GM23338 (cell line): ENCODE data around the gene AMZ1. TPM values are rescaled to one million over a fixed set of nuclear protein-coding genes. Genes with fewer than 3 reads are reported as not detected.

Experiments
- ATAC-seq: fragments of 200-7000 bp; cut with Tn5 transposase; 3 replicates; pipeline ENCODE4 v1.9.1; 2020
- DNase-seq: peaks from one replicate; pipeline ENCODE4 v3.0.0-alpha.2; 2015; ENCODE audit warnings: low spot score
- H2AFZ ChIP-seq: fragments of 200-600 bp; sonication (generic); 2 replicates; pipeline ENCODE4 v1.8.0; 2016; ENCODE audit warnings: antibody characterized with exemption, mild to moderate bottlenecking, moderate library complexity
- H3F3A ChIP-seq: fragments of 200-600 bp; sonication (generic); replicated peaks from 2 replicates; pipeline ENCODE4 v1.8.0; 2017; ENCODE audit warnings: antibody characterized with exemption, mixed run types, low read depth
- H3K27ac ChIP-seq: fragments of 200-600 bp; sonication (generic); 2 replicates; pipeline ENCODE4 v1.6.1; 2016; ENCODE audit warnings: low read depth
- H3K27me3 ChIP-seq: fragments of 200-600 bp; sonication (generic); 2 replicates; pipeline ENCODE4 v1.8.0; 2016; ENCODE audit warnings: mild to moderate bottlenecking, mixed run types, moderate library complexity; ENCODE audit not compliant: insufficient read depth
- H3K36me3 ChIP-seq: fragments of 200-600 bp; sonication (generic); 2 replicates; pipeline ENCODE4 v1.8.0; 2016; ENCODE audit warnings: mild to moderate bottlenecking; ENCODE audit not compliant: insufficient read depth
- H3K4me1 ChIP-seq: fragments of 200-600 bp; sonication (generic); 2 replicates; pipeline ENCODE4 v1.8.0; 2016; ENCODE audit warnings: mild to moderate bottlenecking, moderate library complexity; ENCODE audit not compliant: insufficient read depth
- H3K4me2 ChIP-seq: fragments of 200-600 bp; sonication (generic); 2 replicates; pipeline ENCODE4 v1.7.1; 2017; ENCODE audit warnings: mixed run types
- H3K4me3 ChIP-seq: fragments of 200-600 bp; sonication (generic); 2 replicates; pipeline ENCODE4 v1.6.1; 2016; ENCODE audit warnings: mixed run types
- H3K79me2 ChIP-seq: fragments of 200-600 bp; sonication (generic); replicated peaks from 2 replicates; pipeline ENCODE4 v1.8.0; 2017; ENCODE audit warnings: mild to moderate bottlenecking; ENCODE audit not compliant: insufficient read depth
- H3K9me2 ChIP-seq: fragments of 200-600 bp; sonication (generic); 2 replicates; pipeline ENCODE4 v1.8.0; 2017; ENCODE audit not compliant: insufficient read depth
- H4K20me1 ChIP-seq: fragments of 200-600 bp; sonication (generic); replicated peaks from 2 replicates; pipeline ENCODE4 v1.8.0; 2017; ENCODE audit warnings: mild to moderate bottlenecking; ENCODE audit not compliant: insufficient read depth
- H3K27ac Mint-ChIP-seq: 2 replicates; pipeline ENCODE4 v1.8.0; 2020; ENCODE audit warnings: inconsistent platforms, mild to moderate bottlenecking, moderate library complexity, mixed read lengths
- H3K27me3 Mint-ChIP-seq: 3 replicates; pipeline ENCODE4 v1.8.0; 2022; ENCODE audit warnings: low read depth, mild to moderate bottlenecking, moderate library complexity, mixed read lengths, inconsistent platforms; ENCODE audit not compliant: insufficient read depth, poor library complexity
- H3K36me3 Mint-ChIP-seq: 3 replicates; pipeline ENCODE4 v1.8.0; 2021; ENCODE audit warnings: low read depth, mild to moderate bottlenecking, inconsistent platforms, moderate library complexity, mixed read lengths
- H3K4me1 Mint-ChIP-seq: 3 replicates; pipeline ENCODE4 v1.8.0; 2020; ENCODE audit warnings: mild to moderate bottlenecking, inconsistent platforms, mixed read lengths
- H3K4me3 Mint-ChIP-seq: 3 replicates; pipeline ENCODE4 v1.8.0; 2021; ENCODE audit warnings: moderate library complexity, mild to moderate bottlenecking, inconsistent platforms, mixed read lengths
- H3K9me3 Mint-ChIP-seq: 3 replicates; pipeline ENCODE4 v1.8.0; 2020; ENCODE audit warnings: moderate library complexity, mild to moderate bottlenecking, inconsistent platforms, mixed read lengths
- CREB1 ChIP-seq: fragments of 250-450 bp; sonication (Bioruptor Pico); IDR thresholded peaks from 2 replicates; pipeline ENCODE4 v1.5.0; 2020; ENCODE audit warnings: low read depth, mild to moderate bottlenecking, moderate library complexity
- CTCF ChIP-seq, 2 experiments: fragments of 200-600 bp in 1 of 2; sonication (generic) in 1 of 2; conservative IDR thresholded peaks; 2 replicates each; pipeline versions ENCODE4 v1.5.1 to v1.6.1; 2016 to 2017; ENCODE audit warnings: antibody characterized with exemption in 2 of 2, low read depth in 2 of 2, mild to moderate bottlenecking in 2 of 2, moderate library complexity in 1 of 2
- EZH2 ChIP-seq: fragments of 200-600 bp; sonication (generic); IDR thresholded peaks from one replicate; pipeline ENCODE4 v1.8.0; 2017; ENCODE audit warnings: antibody characterized with exemption, mild to moderate bottlenecking, low read depth; ENCODE audit not compliant: unreplicated experiment
- EZH2phosphoT487 ChIP-seq: fragments of 200-600 bp; sonication (generic); IDR thresholded peaks from one replicate; pipeline ENCODE4 v1.8.1; 2018; ENCODE audit warnings: antibody characterized with exemption; ENCODE audit not compliant: unreplicated experiment
- JUNB ChIP-seq: IDR thresholded peaks from one replicate; pipeline ENCODE4 v1.6.1; 2016; ENCODE audit warnings: antibody characterized with exemption; ENCODE audit not compliant: unreplicated experiment
- NANOG ChIP-seq: IDR thresholded peaks from 2 replicates; pipeline ENCODE4 v1.6.1; 2016; ENCODE audit warnings: antibody characterized with exemption, borderline replicate concordance
- POLR2AphosphoS5 ChIP-seq: IDR thresholded peaks from 2 replicates; pipeline ENCODE4 v1.6.1; 2016; ENCODE audit warnings: antibody characterized with exemption, low read depth
- ZNF114 ChIP-seq: fragments of 250-450 bp; sonication (Bioruptor Pico); IDR thresholded peaks from 2 replicates; pipeline ENCODE4 v1.5.0; 2020; ENCODE audit warnings: mild to moderate bottlenecking, moderate library complexity
- ZNF462 ChIP-seq: fragments of 250-450 bp; sonication (Bioruptor Pico); IDR thresholded peaks from 2 replicates; pipeline ENCODE4 v1.5.0; 2020; ENCODE audit warnings: mild to moderate bottlenecking, moderate library complexity
- polyA plus RNA-seq: library from polyadenylated mRNA; unstranded; fragments of >200 nt; fragmentation: Nextera tagmentation; extraction: Ambion mirVana; gene quantifications from 2 replicates; pipeline ENCODE4 v1.2.1, GENCODE V29; 2016
- total RNA-seq: library from RNA; depleted of rRNA; stranded (reverse); fragments of >200 nt; shearing (Covaris generic); gene quantifications from 2 replicates; pipeline ENCODE4 v1.2.3, GENCODE V29; 2014

Gene AMZ1
- total and polyA plus RNA-seq, 2 experiments from 2014 or later, result 0.73 to 4.5 TPM

GRCh38 chr7:2753148-2753547 is 65.1 kb downstream of the AMZ1 start (continued):
- TF ChIP-seq ZNF462 (CRISPR knock-in tag), result no peak
- TF ChIP-seq CTCF (conservative IDR thresholded peaks at IDR 0.05; ENCODE audit: low read depth in 2 of 2), result no peak

- Histone ChIP-seq H3K27me3 (no peaks in the 10 kb centered on the region), H4K20me1 (0 out of 2 replicates have a peak, but pooled peaks cover 3% of the 10 kb centered on the region), H3K79me2 (peaks cover 92% of the 10 kb centered on the region), H3K9me2 (no peaks in the 10 kb centered on the region), H3K36me3 (no peaks in the 10 kb centered on the region; the same call in 1 of the 2 replicates), H3K27ac (0 out of 2 replicates have a peak overlapping the region, but pooled peaks have one; percentile 20), H3K4me2 (no peak overlapping the region), H2AFZ (no peak overlapping the region), H3F3A (no peaks in the 10 kb centered on the region), H3K4me3 (no peak overlapping the region), H3K4me1 (peaks cover 15% of the 10 kb centered on the region)
- Mint-ChIP-seq H3K36me3 (peaks cover 43% of the 10 kb centered on the region), H3K9me3 (no peaks in the 10 kb centered on the region; the same call in 2 of the 3 replicates), H3K4me3 (no peak overlapping the region), H3K27ac (no peak overlapping the region), H3K4me1 (peaks cover 30% of the 10 kb centered on the region), H3K27me3 (peaks cover 1% of the 10 kb centered on the region)
- DNase-seq (no peak), ATAC-seq (no peak)
- TF ChIP-seq NANOG (no peak), CREB1 (CRISPR knock-in tag) (no peak), POLR2AphosphoS5 (no peak), JUNB (no peak), EZH2phosphoT487 (no peak), EZH2 (no peak), CTCF (conservative IDR thresholded peaks at IDR 0.05; ENCODE audit: low read depth in 2 of 2) (no peak), ZNF114 (CRISPR knock-in tag) (no peak)
Observed at GRCh38 chr7:2754086-2754485, 66.1 kb downstream of the AMZ1 start.
